ENCODE results near the gene ZDHHC22. TPM values are rescaled to one million over a fixed set of nuclear protein-coding genes. Genes with fewer than 3 reads are reported as not detected.

The ZDHHC22 gene
- total and polyA plus RNA-seq, 2 of the 13 experiments (the other 11 are each of a cell fraction or from before 2014, with no cell fraction given), result not detected

- Histone ChIP-seq H3K4me2 (ENCODE audit: low read depth, low read length) (no peak overlapping the region; the same call in 1 of the 2 replicates), H2AFZ (ENCODE audit: low read length) (no peak overlapping the region), H3K9ac (ENCODE audit: insufficient read depth, low read depth, low read length) (no peak overlapping the region), H3K4me3 (replicated peaks in 1 of 3; ENCODE audit: insufficient read depth in 1 of 3, low read depth in 2 of 3, low read length in 3 of 3) (no peak overlapping the region), H4K20me1 (ENCODE audit: insufficient read depth, low read length) (no peaks in the 10 kb centered on the region), H3K36me3 (replicated peaks in 1 of 2; ENCODE audit: control insufficient read depth in 1 of 2, insufficient read depth in 2 of 2, low read length in 2 of 2) (no peaks in the 10 kb centered on the region), H3K4me1 (ENCODE audit: insufficient read depth, low read length) (no peaks in the 10 kb centered on the region), H3K27ac (ENCODE audit: extremely low read length, insufficient read depth, low read length) (no peak overlapping the region), H3K79me2 (ENCODE audit: insufficient read depth, low read length) (no peaks in the 10 kb centered on the region), H3K27me3 (ENCODE audit: control insufficient read depth in 1 of 2, insufficient read depth in 2 of 2, low read length in 2 of 2) (peaks cover 0 to 23% of the 10 kb centered on the region in 2 experiments; a peak in 3 of 5 replicates), H3K9me3 (ENCODE audit: low read length) (no peaks in the 10 kb centered on the region)
- ATAC-seq (peak; percentile 91), FAIRE-seq (no peak), DNase-seq (ENCODE audit: low spot score) (no peak)
- no TSS peak for BruUV-seq (replicated peaks)
- in situ Hi-C loops (cut with HindIII; ENCODE audit: extremely low pct_ligation_motif_present, low pct_unique_long_range_greater_than_20kb), result no loop called here
- ChIA-PET POLR2A (no interaction called here), CTCF (ENCODE audit: low intra/inter-chr PET ratio, low total read pairs) (no interaction called here)
- intact Hi-C loops (cut with micrococcal nuclease; ENCODE audit: unreplicated experiment), result loop anchor here (10.0 kb wide), 1 partner anchor 396 kb away; no protein-coding TSS in a partner anchor
- WGBS (ENCODE audit: low lambda C conversion rate), result 20% methylated on average over 18 of the region's 18 CpGs
- TF ChIP-seq NCOA2 (CRISPR knock-in tag; IDR thresholded peaks at IDR 0.05) (no peak), ZNF841 (CRISPR knock-in tag; IDR thresholded peaks at IDR 0.05; ENCODE audit: borderline replicate concordance) (no peak), ZNF256 (CRISPR knock-in tag; conservative IDR thresholded peaks at IDR 0.05) (no peak), FOSL2 (CRISPR knock-in tag; IDR thresholded peaks at IDR 0.05) (peak; percentile 62), ZNF280D (CRISPR knock-in tag; IDR thresholded peaks at IDR 0.05) (no peak), ZIK1 (CRISPR knock-in tag; IDR thresholded peaks at IDR 0.05; ENCODE audit: borderline replicate concordance, low read depth) (no peak), NFE2 (CRISPR knock-in tag; IDR thresholded peaks at IDR 0.05) (peak; percentile 73; the same call in 1 of the 2 replicates), ZNF350 (CRISPR knock-in tag; IDR thresholded peaks at IDR 0.05; ENCODE audit: borderline replicate concordance, low read depth) (no peak), ZNF580 (CRISPR knock-in tag; IDR thresholded peaks at IDR 0.05; ENCODE audit: borderline replicate concordance, low read depth) (no peak), BRCA1 (CRISPR knock-in tag; IDR thresholded peaks at IDR 0.05) (no peak), ZFX (CRISPR knock-in tag; IDR thresholded peaks at IDR 0.05; ENCODE audit: low read depth) (0 out of 2 replicates have a peak, but pooled peaks have one; percentile 24), ZNF564 (CRISPR knock-in tag; IDR thresholded peaks at IDR 0.05) (no peak), PAWR (CRISPR knock-in tag; IDR thresholded peaks at IDR 0.05; ENCODE audit: borderline replicate concordance) (no peak), GTF2F1 (IDR thresholded peaks at IDR 0.05; ENCODE audit: low read length) (no peak), ZNF788 (CRISPR knock-in tag; IDR thresholded peaks at IDR 0.05; ENCODE audit: borderline replicate concordance) (no peak), KAT8 (CRISPR knock-in tag; IDR thresholded peaks at IDR 0.05) (no peak), REST (IDR thresholded peaks at IDR 0.05; ENCODE audit: borderline replicate concordance in 1 of 2, low read depth in 1 of 2, low read length in 2 of 2) (no peak), FOXP1 (IDR thresholded peaks at IDR 0.05) (0 out of 2 replicates have a peak, but pooled peaks have one; percentile 21), FOXP1 (CRISPR knock-in tag; IDR thresholded peaks at IDR 0.05) (no peak)
Measured at GRCh38 chr14:77158175-77158881, 16.7 kb upstream of the ZDHHC22 start.

Measured in HepG2 (cell line).